PC-3 (cell line): ENCODE measurements around the gene PKD1L1.

Experiments used
- EZH2 ChIP-seq: fragments of 300-600 bp; sonication (generic); IDR thresholded peaks from one replicate; pipeline ENCODE4 v1.6.1; 2017; ENCODE audit warnings: antibody characterized with exemption, mild to moderate bottlenecking, low read length; ENCODE audit not compliant: unreplicated experiment
- TF ChIP-seq, protein P1 (sequence below): fragments of 300-600 bp; sonication (generic); conservative IDR thresholded peaks from 2 replicates; pipeline ENCODE4 v1.5.1; 2017; ENCODE audit warnings: antibody characterized with exemption, low read depth, mild to moderate bottlenecking, low read length

DNA sequence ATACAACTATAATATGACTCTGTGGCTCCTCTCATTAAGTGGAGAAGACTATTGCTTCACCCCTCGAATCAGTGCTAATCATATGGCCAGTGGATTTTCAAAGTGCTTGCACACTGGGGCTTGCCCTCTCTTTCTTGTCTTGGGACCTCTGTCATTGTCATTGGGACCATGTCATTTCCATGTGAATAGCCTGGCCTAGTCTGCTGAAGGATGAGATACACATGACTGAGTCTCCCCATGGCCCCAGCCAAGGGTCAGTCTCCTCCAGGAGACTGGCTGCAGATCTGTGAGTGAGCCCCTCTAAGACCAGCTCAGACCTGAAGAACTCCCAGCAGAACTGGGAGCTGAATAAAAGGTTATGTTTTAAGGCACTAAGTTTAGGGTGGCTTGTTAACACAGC, 39.5 kb downstream of the PKD1L1 start:
- TF ChIP-seq, protein P1, sequence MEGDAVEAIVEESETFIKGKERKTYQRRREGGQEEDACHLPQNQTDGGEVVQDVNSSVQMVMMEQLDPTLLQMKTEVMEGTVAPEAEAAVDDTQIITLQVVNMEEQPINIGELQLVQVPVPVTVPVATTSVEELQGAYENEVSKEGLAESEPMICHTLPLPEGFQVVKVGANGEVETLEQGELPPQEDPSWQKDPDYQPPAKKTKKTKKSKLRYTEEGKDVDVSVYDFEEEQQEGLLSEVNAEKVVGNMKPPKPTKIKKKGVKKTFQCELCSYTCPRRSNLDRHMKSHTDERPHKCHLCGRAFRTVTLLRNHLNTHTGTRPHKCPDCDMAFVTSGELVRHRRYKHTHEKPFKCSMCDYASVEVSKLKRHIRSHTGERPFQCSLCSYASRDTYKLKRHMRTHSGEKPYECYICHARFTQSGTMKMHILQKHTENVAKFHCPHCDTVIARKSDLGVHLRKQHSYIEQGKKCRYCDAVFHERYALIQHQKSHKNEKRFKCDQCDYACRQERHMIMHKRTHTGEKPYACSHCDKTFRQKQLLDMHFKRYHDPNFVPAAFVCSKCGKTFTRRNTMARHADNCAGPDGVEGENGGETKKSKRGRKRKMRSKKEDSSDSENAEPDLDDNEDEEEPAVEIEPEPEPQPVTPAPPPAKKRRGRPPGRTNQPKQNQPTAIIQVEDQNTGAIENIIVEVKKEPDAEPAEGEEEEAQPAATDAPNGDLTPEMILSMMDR = no peak
- TF ChIP-seq EZH2 = no peak
